GM12878 (cell line): ENCODE measurements around the gene DNAJC15. TPM values are rescaled to one million over a fixed set of nuclear protein-coding genes. Genes with fewer than 3 reads are reported as not detected.

ENCODE experiments used
- CBX5 ChIP-seq: sonication (generic); IDR thresholded peaks from 2 replicates; pipeline ENCODE4 v1.6.1; 2016; ENCODE audit warnings: low read depth, moderate library complexity, mild to moderate bottlenecking, inconsistent platforms
- CHD2 ChIP-seq: IDR thresholded peaks from 2 replicates; pipeline ENCODE4 v1.6.1; 2011; ENCODE audit warnings: low read depth, low read length, improper control_type of control experiment, borderline replicate concordance
- FOS ChIP-seq: IDR thresholded peaks from 3 replicates; pipeline ENCODE4 v1.6.1; 2011; ENCODE audit warnings: borderline replicate concordance; ENCODE audit not compliant: insufficient read length; ENCODE audit errors: extremely low read depth
- IKZF1 ChIP-seq: fragments of 450-650 bp; conservative IDR thresholded peaks from 2 replicates; pipeline ENCODE4 v1.6.1; 2017; ENCODE audit warnings: antibody characterized with exemption, mild to moderate bottlenecking
- NR2C1 ChIP-seq: fragments of 450-650 bp; IDR thresholded peaks from 2 replicates; pipeline ENCODE4 v1.6.1; 2017; ENCODE audit warnings: antibody characterized with exemption, mild to moderate bottlenecking, moderate library complexity
- RCOR1 ChIP-seq: conservative IDR thresholded peaks from 2 replicates; pipeline ENCODE4 v1.6.1; 2012; ENCODE audit warnings: low read depth, low read length, improper control_type of control experiment
- RUNX3 ChIP-seq: IDR thresholded peaks from 2 replicates; pipeline ENCODE4 v1.6.1; 2012; ENCODE audit warnings: low read length, inconsistent platforms
- polyA plus RNA-seq, 11 experiments: library from polyadenylated mRNA; depleted of rRNA in 4 of 11; unstranded in 6 of 11; stranded (reverse) in 5 of 11; fragments of >200 nt; fragmentation: Nextera tagmentation in 4 of 11; fragmentation: Illumina TruSeq in 1 of 11; extraction: Ambion mirVana in 4 of 11; extraction: Trizol in 1 of 11; gene quantifications; 1 replicate in 1 of 11; 2 replicates in 10 of 11; pipeline versions ENCODE4 v1.2.1 to v1.2.3, GENCODE V29; 2011 to 2016; ENCODE audit warnings: inconsistent platforms in 2 of 11, missing spikeins in 2 of 11, low read depth in 1 of 11
- total RNA-seq, 4 experiments: library from RNA; depleted of rRNA in 3 of 4; stranded (reverse); fragments of >200 nt in 3 of 4; fragmentation: Illumina TruSeq in 1 of 4; extraction: Trizol in 1 of 4; gene quantifications; 2 replicates each; pipeline versions ENCODE4 v1.2.1 to v1.2.3, GENCODE V29; 2013 to 2021
- TF ChIP-seq, protein P1 (sequence below): fragments of 450-650 bp; IDR thresholded peaks from 2 replicates; pipeline ENCODE4 v1.6.1; 2016; ENCODE audit warnings: mild to moderate bottlenecking
- TF ChIP-seq, protein P2 (sequence below): fragments of 450-650 bp; IDR thresholded peaks from 2 replicates; pipeline ENCODE4 v1.6.1; 2016; ENCODE audit warnings: mild to moderate bottlenecking
- TF ChIP-seq, protein P3 (sequence below): fragments of 450-650 bp; IDR thresholded peaks from 2 replicates; pipeline ENCODE4 v1.6.1; 2017; ENCODE audit warnings: mild to moderate bottlenecking, moderate library complexity

Gene DNAJC15
- total and polyA plus RNA-seq, 10 of the 15 experiments (the other 5 are each of a cell fraction or from before 2014, with no cell fraction given): 13.1 to 104 (median 54.4) TPM

DNA sequence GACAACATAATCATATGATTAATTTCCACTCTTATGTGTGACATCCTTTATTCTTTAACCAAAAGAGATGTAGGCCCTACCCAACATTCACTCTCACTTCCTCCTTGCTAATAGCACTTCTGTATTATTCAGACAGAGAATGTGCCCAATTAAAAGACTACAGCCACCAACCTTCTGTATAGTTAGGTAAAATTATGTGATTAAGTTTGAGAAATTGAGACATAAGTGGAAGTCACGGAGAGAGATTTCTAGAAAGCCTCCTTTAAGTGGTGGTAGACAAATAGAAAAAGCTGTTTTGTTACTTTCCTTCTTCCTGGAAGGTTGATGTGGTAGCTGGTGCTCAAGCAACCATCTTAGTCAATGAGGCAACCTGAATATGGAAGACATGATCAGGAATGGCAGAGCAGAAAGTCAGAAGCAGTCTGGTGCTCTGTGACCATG is 46.1 kb upstream of the DNAJC15 start (continued):
- TF ChIP-seq CHD2 (0 out of 2 replicates have a peak, but pooled peaks have one; percentile 13), CBX5 (peak; percentile 96), RCOR1 (peak; percentile 96), NR2C1 (no peak), FOS (no peak), RUNX3 (peak; percentile 55), IKZF1 (peak; percentile 55)
- TF ChIP-seq, protein P1, sequence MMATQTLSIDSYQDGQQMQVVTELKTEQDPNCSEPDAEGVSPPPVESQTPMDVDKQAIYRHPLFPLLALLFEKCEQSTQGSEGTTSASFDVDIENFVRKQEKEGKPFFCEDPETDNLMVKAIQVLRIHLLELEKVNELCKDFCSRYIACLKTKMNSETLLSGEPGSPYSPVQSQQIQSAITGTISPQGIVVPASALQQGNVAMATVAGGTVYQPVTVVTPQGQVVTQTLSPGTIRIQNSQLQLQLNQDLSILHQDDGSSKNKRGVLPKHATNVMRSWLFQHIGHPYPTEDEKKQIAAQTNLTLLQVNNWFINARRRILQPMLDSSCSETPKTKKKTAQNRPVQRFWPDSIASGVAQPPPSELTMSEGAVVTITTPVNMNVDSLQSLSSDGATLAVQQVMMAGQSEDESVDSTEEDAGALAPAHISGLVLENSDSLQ: peak; percentile 58; the same call in 1 of the 2 replicates
- TF ChIP-seq, protein P2, sequence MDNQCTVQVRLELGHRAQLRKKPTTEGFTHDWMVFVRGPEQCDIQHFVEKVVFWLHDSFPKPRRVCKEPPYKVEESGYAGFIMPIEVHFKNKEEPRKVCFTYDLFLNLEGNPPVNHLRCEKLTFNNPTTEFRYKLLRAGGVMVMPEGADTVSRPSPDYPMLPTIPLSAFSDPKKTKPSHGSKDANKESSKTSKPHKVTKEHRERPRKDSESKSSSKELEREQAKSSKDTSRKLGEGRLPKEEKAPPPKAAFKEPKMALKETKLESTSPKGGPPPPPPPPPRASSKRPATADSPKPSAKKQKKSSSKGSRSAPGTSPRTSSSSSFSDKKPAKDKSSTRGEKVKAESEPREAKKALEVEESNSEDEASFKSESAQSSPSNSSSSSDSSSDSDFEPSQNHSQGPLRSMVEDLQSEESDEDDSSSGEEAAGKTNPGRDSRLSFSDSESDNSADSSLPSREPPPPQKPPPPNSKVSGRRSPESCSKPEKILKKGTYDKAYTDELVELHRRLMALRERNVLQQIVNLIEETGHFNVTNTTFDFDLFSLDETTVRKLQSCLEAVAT: peak; percentile 60; the same call in 1 of the 2 replicates
- TF ChIP-seq, protein P3, sequence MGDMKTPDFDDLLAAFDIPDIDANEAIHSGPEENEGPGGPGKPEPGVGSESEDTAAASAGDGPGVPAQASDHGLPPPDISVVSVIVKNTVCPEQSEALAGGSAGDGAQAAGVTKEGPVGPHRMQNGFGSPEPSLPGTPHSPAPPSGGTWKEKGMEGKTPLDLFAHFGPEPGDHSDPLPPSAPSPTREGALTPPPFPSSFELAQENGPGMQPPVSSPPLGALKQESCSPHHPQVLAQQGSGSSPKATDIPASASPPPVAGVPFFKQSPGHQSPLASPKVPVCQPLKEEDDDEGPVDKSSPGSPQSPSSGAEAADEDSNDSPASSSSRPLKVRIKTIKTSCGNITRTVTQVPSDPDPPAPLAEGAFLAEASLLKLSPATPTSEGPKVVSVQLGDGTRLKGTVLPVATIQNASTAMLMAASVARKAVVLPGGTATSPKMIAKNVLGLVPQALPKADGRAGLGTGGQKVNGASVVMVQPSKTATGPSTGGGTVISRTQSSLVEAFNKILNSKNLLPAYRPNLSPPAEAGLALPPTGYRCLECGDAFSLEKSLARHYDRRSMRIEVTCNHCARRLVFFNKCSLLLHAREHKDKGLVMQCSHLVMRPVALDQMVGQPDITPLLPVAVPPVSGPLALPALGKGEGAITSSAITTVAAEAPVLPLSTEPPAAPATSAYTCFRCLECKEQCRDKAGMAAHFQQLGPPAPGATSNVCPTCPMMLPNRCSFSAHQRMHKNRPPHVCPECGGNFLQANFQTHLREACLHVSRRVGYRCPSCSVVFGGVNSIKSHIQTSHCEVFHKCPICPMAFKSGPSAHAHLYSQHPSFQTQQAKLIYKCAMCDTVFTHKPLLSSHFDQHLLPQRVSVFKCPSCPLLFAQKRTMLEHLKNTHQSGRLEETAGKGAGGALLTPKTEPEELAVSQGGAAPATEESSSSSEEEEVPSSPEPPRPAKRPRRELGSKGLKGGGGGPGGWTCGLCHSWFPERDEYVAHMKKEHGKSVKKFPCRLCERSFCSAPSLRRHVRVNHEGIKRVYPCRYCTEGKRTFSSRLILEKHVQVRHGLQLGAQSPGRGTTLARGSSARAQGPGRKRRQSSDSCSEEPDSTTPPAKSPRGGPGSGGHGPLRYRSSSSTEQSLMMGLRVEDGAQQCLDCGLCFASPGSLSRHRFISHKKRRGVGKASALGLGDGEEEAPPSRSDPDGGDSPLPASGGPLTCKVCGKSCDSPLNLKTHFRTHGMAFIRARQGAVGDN: 0 out of 2 replicates have a peak, but pooled peaks have one; percentile 30
